GM12864 (cell line): ENCODE results near the gene TOGARAM2.

Experiments
- DNase-seq: peaks from one replicate; pipeline ENCODE4 v3.0.0-alpha.2; 2011; ENCODE audit warnings: low read depth
- H3K4me3 ChIP-seq: 2 replicates; pipeline ENCODE4 v1.5.1; 2011; ENCODE audit warnings: mild to moderate bottlenecking, low read depth, low read length, control low read depth
- TF ChIP-seq, protein P1 (sequence below): IDR thresholded peaks from 2 replicates; pipeline ENCODE4 v1.5.1; 2011; ENCODE audit warnings: low read depth, mild to moderate bottlenecking, moderate library complexity, low read length, control low read depth, inconsistent platforms; ENCODE audit errors: missing control alignments

The TOGARAM2 gene

DNA sequence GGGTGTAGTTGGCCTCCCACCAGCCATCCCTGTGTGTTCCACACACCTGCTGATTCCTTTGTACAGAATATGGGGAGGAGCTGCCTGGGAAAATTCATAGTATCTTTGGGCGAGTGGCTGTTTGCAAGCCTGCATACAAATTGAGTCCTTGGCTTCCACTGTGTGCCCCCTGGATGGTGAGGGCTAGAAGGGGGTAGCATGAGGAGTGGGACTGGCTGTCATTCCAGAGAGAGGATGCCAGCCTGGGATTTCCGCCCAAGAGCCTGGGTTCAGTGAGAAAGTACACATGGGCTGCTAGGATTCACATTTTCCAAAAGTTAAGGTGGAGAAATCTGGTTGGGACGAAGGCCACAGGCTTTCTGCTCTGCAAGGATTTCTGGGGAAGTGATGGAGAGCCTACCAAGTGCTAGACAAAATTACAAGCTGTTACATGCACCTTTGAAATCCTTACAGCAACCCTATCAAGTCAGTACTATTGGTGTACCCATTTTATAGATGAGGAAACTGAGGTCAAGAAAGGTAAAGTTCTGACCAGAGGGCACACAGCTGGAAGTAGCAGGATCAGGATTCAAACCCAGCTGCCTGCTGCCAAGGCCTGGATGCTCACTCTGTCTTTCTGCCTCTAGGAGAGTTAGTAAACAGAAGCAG lies 606 bp upstream of the TOGARAM2 start:
- DNase-seq, result no peak
- TF ChIP-seq, protein P1, sequence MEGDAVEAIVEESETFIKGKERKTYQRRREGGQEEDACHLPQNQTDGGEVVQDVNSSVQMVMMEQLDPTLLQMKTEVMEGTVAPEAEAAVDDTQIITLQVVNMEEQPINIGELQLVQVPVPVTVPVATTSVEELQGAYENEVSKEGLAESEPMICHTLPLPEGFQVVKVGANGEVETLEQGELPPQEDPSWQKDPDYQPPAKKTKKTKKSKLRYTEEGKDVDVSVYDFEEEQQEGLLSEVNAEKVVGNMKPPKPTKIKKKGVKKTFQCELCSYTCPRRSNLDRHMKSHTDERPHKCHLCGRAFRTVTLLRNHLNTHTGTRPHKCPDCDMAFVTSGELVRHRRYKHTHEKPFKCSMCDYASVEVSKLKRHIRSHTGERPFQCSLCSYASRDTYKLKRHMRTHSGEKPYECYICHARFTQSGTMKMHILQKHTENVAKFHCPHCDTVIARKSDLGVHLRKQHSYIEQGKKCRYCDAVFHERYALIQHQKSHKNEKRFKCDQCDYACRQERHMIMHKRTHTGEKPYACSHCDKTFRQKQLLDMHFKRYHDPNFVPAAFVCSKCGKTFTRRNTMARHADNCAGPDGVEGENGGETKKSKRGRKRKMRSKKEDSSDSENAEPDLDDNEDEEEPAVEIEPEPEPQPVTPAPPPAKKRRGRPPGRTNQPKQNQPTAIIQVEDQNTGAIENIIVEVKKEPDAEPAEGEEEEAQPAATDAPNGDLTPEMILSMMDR, result no peak
- no peak overlapping the region for H3K4me3 ChIP-seq

DNA sequence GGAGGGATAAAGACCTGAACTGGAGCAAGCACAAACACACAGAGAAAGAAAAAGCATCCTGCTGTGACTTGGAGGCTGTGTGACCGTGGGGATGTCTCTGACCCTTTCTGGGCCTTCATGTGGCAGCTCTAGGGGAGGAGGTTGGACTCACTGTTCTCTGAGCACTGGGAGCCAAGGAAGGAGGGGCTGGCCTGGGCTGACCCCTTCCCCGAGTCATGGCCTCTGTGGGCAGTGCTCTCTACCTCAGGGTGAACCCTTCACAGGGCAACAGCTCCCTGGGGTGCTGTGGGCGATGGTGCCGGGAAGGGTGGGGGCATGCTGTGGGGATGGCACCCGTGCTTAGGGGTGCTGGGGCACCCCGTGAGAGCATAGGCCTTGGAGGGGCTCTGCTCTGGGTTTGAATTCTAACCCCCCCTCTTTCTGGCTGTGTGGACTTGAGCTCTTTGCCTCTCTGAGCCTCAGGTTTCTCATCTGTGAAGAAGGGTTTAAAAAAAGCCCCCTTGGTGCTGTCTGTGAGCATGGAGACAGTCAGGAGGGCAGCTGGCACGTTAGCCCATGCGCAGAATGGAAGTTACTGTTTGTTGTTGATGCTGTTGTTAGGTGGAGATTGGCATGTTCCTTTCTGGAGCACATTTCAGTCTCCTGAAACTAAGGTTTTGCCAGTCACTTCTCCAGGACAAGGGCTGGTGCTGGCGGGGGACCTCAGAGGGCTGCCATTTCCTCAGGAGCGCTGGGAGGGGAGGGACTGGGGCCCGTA lies 700 bp downstream of the TOGARAM2 start:
- no peak overlapping the region for H3K4me3 ChIP-seq
- DNase-seq, result no peak
- TF ChIP-seq, protein P1, result no peak

DNA sequence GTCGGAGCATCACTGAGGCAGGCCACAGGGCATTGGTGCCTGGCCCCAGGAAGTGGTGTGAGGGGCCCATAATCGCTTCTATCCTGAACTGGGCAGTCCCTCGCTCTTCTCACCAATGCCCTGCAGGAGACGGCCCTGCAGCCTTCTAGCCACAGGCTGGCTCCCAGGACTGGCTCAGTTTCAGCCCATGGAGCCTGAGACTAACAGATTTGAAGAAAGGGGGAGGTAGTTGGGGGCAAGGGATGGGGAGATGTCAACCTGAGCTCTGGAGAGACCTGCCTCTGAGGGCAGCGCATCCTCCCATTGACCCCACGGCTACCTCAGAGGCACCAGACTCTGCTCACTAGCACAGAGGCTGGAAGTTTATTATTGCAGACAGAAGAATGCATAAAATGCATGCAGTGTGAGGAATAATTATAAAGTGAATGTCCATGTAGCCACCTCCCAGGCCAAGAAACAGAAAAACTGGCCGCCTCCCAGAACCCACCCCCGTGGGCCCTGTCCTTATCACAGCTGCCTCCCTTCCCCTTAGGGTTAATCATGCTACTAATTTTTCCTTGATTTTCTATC lies 1.4 kb downstream of the TOGARAM2 start:
- no peak overlapping the region for H3K4me3 ChIP-seq
- TF ChIP-seq, protein P1, result no peak

DNA sequence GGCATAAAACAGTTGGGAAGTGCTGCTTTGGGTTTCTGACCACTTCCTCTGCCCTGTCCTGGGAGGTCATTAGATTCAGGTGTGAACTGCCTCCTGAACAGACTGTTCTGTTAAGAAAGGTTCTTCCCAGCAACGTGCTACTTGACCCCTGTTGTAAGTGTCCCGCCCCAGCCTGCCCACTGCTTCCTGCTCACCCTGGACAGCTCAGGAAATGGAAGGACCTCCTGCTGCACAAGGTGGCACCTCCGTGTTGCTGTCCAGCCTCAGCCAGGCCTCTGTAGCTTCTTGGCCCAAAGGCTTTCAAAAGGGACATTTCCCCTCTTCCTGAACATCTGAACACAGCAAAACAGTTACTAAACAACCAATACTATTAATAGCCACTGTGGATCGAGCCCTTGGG lies 5.3 kb downstream of the TOGARAM2 start:
- H3K4me3 ChIP-seq, result no peak overlapping the region
- DNase-seq, result no peak
- TF ChIP-seq, protein P1, result no peak

More for the DNA sequence above, 1.4 kb downstream of the TOGARAM2 start:
- DNase-seq, result no peak

DNA sequence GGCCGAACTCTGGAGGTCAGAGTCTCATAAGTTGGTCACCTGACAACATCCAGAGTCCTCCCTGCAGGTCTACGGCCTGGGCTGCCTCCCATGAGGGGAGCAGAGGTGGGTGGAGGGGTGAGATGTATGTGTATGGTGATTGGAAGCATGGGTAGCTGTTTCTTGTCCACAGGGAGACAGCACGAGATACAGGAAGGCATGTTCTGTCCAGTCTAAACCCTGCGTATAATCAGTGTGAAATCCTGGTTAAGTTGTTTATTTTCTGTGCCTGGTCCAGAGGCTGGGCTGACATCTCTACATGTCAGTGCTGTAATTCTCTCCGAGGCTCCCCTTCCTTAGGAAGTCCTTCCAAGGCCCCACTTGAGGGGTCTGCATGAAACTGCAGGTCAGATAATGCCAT lies 8.9 kb downstream of the TOGARAM2 start:
- DNase-seq, result no peak
- H3K4me3 ChIP-seq, result no peak overlapping the region
- TF ChIP-seq, protein P1, result no peak

DNA sequence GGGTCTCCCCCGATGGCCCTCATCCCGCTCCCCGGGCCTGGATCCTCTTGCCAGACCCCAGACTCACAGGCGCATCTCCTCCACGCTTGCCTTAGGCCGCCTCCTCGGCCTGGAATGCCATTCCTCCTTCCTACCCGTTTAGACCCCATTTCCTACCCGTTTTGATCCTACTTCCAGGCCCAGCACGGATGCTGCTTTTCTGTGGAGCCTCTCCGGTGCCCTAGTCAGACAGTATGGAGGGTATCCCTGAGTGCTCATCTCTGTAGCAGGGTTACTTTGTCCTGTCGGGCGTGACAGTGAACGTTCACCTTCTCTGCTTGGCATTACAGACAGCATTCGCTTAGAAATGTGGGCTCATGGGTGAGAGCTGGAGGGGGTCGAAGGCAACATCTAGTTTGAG lies 9.3 kb downstream of the TOGARAM2 start:
- DNase-seq, result no peak
- TF ChIP-seq, protein P1, result no peak
- no peak overlapping the region for H3K4me3 ChIP-seq
